HG03095 (cell line): ENCODE measurements around the gene ZNF827.

Experiments
- ATAC-seq: cut with Tn5 transposase; IDR thresholded peaks from one replicate; pipeline ENCODE4 v1.9.1; 2021; ENCODE audit warnings: moderate library complexity; ENCODE audit not compliant: unreplicated experiment

Gene ZNF827

DNA sequence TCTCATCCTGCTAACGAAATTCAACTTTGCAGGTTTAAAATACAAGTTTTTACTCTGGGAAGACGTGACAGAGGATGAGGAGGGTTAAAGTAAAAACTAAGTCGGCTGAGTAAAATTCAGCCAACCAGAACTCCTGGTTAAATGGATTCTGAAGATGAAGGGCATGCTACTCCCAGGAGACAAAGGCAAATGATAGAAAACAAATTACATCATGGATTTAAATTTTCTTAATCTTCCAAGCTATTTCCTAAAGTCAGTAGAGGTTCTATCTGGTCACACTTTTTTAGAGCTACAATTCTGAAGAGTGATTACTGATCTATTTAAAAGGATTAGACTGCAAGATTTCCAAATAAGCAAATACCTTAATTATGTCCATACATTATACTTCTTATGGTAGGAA, 47.9 kb downstream of the ZNF827 start:
- no peak for ATAC-seq

GRCh38 chr4:145888393-145888792, 50.2 kb downstream of the ZNF827 start:
- no peak for ATAC-seq

GRCh38 chr4:145887241-145887991, 51.2 kb downstream of the ZNF827 start:
- ATAC-seq, result no peak

DNA sequence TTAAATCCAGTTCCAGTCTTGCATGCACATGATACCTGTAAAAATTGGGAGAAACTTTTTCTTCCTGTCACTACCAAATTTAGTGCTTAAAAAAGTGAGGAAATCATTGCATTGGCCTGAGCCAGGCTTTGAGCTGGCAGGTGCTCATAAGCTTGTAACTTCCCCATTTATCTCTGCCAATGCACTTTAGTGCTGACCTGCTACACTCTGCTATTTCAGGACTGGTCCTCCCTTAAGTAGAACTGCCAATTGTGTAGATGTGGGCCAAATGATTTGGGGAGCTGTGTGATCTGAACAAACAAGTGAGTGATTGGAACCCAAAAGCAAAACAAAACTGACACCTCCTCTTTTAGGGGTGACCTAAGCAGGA, 51.8 kb downstream of the ZNF827 start:
- ATAC-seq, result no peak

- no peak for ATAC-seq
These were observed 53.0 kb downstream of the ZNF827 start for GRCh38 chr4:145885666-145886065.

DNA sequence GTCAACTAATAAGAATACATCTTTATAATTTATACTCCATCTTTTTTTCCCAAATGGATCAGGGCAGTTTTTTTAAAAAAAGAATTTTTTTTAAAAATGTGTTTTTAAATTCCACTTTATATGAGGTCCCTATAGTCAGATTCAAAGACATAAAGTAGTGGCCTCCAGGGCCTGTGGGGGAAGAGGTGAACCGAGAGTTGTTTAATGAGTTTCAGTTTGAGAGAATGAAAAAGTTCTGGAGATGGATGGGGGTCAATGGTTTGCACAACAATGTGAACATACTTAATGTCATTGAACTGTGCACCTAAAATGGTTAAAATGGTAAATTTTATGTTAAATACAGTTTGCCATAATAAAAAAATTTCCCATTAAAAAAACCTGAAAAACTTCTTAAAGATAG, 53.8 kb downstream of the ZNF827 start:
- no peak for ATAC-seq

- no peak for ATAC-seq
These were observed 55.4 kb downstream of the ZNF827 start for GRCh38 chr4:145883101-145883694.

DNA sequence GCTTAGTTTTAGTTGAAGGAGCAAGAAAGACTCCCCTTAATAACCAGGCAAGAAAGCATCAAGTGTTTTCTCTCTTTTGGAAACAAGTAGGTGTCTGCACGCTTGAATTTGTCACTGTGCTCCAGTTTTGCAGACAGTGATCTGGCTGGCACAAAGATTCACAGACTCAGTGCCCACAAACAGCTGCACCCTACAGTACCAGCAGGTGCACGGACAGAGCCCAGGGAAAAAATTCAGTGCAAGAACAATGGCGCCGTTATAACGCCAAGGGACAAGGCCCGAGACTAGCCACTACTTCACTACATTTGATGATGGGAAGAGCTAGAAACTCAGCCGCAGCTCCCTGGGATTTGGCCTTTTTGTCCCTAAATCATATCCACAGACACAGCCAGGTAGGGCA, 56.0 kb downstream of the ZNF827 start:
- no peak for ATAC-seq

DNA sequence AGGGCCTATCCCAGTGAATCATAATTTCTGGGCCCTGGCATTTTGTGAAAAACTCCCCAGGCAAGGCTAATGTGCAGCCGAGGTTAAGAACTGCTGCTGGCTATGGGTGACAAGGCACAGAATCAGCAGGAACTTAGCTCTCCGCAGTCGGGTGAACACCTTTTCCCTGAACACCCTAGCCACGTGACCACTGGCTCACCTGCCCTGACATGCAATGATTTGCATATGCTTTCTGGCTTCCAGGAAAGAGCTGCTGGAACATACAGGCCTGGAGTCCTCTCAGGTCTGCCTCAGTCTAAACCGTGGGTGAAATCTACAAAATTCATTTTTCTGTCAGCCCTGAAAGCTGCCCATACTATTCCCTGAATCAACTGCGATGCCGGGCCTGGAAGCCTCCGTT, 56.6 kb downstream of the ZNF827 start:
- peak; percentile 51 for ATAC-seq

DNA sequence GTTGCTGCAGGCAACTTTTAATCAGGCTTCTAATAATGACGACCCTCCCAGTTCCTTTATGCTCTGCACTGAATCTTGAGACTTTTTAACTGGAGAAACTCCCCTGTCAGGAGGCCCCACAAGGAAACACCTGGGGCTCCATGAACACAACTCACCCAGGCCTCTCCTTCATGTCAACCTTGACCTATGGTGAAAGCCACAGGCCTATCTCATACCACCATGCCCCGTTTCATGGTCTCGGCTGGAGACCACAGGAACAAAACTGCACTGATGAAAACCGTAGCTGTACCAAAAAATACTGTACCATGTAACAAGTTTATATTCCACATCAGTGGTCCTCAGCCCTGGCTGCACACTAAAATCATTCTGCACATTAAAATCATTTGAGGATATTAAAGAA, 57.0 kb downstream of the ZNF827 start:
- ATAC-seq, result peak; percentile 51

DNA sequence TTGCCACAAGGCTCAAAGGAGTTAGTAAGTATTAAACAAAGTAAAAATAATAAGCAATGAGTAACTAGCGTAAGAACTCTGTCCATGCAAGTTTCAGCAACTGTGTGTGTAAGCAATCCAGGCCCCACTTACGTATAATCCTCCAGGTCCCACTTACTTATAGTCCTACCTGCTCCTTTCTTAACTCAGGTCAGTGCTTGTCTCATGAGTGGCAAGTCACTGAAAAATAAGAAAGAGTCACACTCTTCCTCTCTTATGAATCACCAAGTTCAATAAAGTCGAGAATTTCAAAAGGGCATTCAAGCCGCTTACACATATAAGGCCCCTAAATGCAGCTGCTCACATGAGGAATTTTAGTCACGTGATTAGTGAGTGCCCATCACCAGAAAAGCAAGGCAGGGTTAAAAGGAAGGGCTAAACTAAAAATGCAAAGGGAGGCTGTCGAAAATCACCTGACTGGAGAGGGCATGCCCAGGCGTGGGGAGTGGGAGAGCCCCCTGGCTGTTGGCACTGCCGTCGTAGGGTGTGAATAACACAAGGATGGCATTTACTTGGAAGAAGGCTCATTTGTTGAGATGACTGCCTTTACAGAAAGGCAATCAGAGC, 58.2 kb downstream of the ZNF827 start:
- no peak for ATAC-seq

- no peak for ATAC-seq
These were observed 59.0 kb downstream of the ZNF827 start for GRCh38 chr4:145879598-145879997.

GRCh38 chr4:145878501-145879435, 59.9 kb downstream of the ZNF827 start:
- ATAC-seq, result no peak

GRCh38 chr4:145876531-145877180, 62.0 kb downstream of the ZNF827 start:
- ATAC-seq, result no peak

DNA sequence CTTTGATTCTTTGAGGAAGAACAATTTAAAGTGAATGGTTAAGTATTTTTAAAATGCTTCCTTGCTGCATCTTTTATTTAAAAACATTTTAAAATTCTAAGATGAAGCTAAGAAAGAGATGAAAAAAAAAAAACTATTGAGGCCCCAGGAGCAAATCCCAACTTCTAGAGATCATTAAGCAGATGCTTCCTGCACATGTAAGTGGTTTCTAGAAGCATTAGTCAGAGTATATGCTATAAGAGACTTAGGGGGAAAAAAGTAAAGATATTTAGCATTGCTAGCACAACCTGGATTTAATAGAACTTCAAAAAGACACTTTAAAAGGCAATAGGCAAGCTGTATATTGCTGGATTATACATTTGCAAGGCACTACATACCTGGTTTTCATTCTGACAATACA, 64.7 kb downstream of the ZNF827 start:
- no peak for ATAC-seq

- ATAC-seq, result no peak
These were observed 67.4 kb downstream of the ZNF827 start for GRCh38 chr4:145871209-145871608.

DNA sequence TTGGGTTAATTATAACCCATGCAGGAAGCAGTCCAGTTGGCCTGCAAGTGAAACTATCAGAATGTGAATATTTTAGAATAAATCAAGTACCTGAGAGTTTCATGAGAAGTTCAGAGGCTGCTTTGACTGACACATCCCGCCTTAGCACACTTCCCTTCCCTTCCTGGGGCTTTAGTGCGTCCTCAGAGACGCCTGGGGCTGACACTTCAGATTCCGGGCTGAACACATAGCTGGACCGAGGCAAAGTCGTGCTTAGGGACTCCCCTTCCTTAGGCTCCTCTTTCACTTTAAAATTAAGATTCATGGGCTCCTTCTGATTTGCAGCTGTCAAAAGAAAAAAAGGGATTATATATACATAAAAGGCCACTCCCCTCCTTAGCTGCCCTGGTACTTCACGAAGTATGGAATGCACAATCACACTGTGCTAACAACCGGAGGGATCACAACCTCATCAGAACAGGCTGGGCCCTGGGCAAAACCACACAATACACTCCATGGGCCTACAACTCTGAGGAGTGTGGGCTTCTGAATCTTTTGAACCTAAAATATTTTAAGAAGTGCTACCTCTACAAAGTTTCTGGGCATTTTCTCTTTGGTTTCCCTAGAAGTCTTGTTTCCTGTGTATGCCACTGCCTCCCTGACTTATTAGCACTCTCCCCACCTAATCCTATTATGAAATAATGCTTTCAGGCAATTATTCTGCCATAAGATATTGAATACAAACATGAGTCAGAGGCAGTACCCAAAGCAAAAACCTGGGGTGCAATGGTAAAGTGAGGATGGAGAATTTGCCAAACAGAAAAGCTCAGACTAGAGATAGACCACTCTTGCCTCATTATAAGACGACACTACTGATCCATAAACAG, 68.2 kb downstream of the ZNF827 start:
- ATAC-seq, result peak; percentile 45

GRCh38 chr4:145868637-145869409, 69.8 kb downstream of the ZNF827 start:
- ATAC-seq, result peak; percentile 53

DNA sequence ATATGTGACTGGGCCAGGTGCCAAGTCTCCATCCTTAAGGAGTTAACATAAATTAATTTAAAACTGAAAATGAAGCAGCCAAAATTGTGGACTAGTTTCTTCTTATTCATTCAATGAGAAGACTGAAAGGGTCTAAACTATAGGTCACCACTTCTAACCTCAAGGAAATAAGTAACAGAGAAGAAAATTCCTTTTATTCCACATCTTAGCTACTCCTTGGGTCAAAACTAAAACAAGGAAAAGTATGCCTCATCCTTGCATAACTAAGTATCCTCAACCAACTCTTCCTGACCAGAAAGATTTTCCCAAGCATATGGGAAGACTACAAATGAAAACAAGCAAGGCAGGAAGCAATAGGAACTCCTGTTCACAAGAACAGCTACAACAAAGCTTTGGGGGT, 71.2 kb downstream of the ZNF827 start:
- ATAC-seq, result no peak
